PC-3 (cell line): ENCODE measurements around the gene KLF16.

Source experiments
- EZH2phosphoT487 ChIP-seq: fragments of 300-600 bp; sonication (generic); IDR thresholded peaks from 2 replicates; pipeline ENCODE4 v1.6.1; 2018; ENCODE audit warnings: mild to moderate bottlenecking, antibody characterized with exemption, low read length, borderline replicate concordance
- TF ChIP-seq, protein P1 (sequence below): fragments of 300-600 bp; sonication (generic); conservative IDR thresholded peaks from 2 replicates; pipeline ENCODE4 v1.5.1; 2017; ENCODE audit warnings: antibody characterized with exemption, low read depth, mild to moderate bottlenecking, low read length

DNA sequence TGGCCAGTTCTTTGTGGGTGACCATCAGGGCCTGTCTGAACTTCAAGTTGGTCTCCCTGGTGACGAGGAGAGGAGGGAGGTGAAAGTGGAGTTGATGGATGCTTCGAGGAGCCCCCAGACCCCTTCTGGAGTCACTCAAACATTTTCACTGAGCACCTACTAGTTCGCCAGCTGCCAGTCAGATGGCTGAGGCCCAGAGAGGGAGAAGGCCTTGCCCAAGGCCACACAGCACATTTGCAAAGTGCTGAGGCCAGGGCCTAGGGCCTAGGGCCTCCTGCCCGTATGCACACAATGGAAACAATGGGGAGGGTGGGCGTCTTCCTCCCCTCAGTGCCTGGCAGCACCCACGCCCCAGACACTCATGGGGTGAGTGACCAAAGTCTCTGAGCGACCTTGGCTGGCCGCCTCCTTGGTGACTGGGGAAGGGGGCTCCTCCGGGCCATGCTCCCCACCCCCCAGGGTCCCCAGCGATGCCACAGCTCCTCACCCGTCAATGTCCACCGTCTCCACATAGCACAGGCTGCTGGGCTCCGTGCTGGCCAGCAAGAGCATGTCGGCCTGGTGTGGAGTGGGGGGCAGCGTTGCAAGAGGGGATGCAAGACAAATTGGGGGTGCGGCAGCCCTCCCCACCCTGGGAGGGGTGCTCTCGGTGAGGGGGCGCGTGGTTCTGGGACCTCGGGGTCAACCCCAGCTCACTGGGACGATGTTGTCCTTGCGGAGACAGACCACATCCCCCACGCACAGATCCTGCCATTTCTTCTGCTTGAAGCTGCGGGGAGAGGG is 57.8 kb downstream of the KLF16 start:
- TF ChIP-seq, protein P1, sequence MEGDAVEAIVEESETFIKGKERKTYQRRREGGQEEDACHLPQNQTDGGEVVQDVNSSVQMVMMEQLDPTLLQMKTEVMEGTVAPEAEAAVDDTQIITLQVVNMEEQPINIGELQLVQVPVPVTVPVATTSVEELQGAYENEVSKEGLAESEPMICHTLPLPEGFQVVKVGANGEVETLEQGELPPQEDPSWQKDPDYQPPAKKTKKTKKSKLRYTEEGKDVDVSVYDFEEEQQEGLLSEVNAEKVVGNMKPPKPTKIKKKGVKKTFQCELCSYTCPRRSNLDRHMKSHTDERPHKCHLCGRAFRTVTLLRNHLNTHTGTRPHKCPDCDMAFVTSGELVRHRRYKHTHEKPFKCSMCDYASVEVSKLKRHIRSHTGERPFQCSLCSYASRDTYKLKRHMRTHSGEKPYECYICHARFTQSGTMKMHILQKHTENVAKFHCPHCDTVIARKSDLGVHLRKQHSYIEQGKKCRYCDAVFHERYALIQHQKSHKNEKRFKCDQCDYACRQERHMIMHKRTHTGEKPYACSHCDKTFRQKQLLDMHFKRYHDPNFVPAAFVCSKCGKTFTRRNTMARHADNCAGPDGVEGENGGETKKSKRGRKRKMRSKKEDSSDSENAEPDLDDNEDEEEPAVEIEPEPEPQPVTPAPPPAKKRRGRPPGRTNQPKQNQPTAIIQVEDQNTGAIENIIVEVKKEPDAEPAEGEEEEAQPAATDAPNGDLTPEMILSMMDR, result no peak
- no peak for TF ChIP-seq EZH2phosphoT487
